Measurements from ENCODE around the gene DUSP23.
A peak's percentile ranks its signal among the peaks of the same experiment; 100 is the strongest.

DUSP23 gene

GRCh38 chr1:159780583-159781582, at the start of gene DUSP23:
Gene DUSP23, plus strand, starts transcription at chr1:159780962. Its CDS starts 139 bp downstream, at chr1:159781101.
- Histone ChIP-seq H3K4me2 (ENCODE audit: low read length) (peak within 1 kb of the TSS; percentile 59), H2AFZ (peak within 1 kb of the TSS; percentile 87), H3K4me1 (no peaks in the 10 kb centered on the region), H3K4me3 (ENCODE audit: low read depth, low read length) (peak within 1 kb of the TSS; percentile 78), H3K27me3 (ENCODE audit: control insufficient read depth, insufficient read depth, low read length) (no peaks in the 10 kb centered on the region), H3K9me3 (ENCODE audit: control insufficient read depth, low read length) (no peaks in the 10 kb centered on the region), H3K9ac (no peak within 1 kb of the TSS), H3K27ac (peak within 1 kb of the TSS; percentile 72), H3K36me3 (ENCODE audit: control insufficient read depth, insufficient read depth, low read length) (no peaks in the 10 kb centered on the region), H3K79me2 (no peaks in the 10 kb centered on the region)
- peak; percentile 88 for TF ChIP-seq CTCF (IDR thresholded peaks at IDR 0.05)

GRCh38 chr1:159737238-159737916, 43.4 kb upstream of the DUSP23 start:
- Histone ChIP-seq H3K4me2 (ENCODE audit: low read length) (no peak overlapping the region), H3K9me3 (ENCODE audit: control insufficient read depth, low read length) (no peaks in the 10 kb centered on the region), H3K27ac (no peak overlapping the region), H3K27me3 (ENCODE audit: control insufficient read depth, insufficient read depth, low read length) (no peaks in the 10 kb centered on the region), H2AFZ (no peak overlapping the region), H3K9ac (no peak overlapping the region), H3K4me3 (ENCODE audit: low read depth, low read length) (no peak overlapping the region), H3K79me2 (no peaks in the 10 kb centered on the region), H3K4me1 (no peaks in the 10 kb centered on the region), H3K36me3 (ENCODE audit: control insufficient read depth, insufficient read depth, low read length) (no peaks in the 10 kb centered on the region)
- no peak for TF ChIP-seq CTCF (IDR thresholded peaks at IDR 0.05)

- no peak for TF ChIP-seq CTCF (IDR thresholded peaks at IDR 0.05)
- Histone ChIP-seq H3K4me1 (no peaks in the 10 kb centered on the region), H3K79me2 (no peaks in the 10 kb centered on the region), H3K4me3 (ENCODE audit: low read depth, low read length) (no peak overlapping the region), H3K27me3 (ENCODE audit: control insufficient read depth, insufficient read depth, low read length) (no peaks in the 10 kb centered on the region), H3K36me3 (ENCODE audit: control insufficient read depth, insufficient read depth, low read length) (no peaks in the 10 kb centered on the region), H3K9me3 (ENCODE audit: control insufficient read depth, low read length) (no peaks in the 10 kb centered on the region), H3K9ac (no peak overlapping the region), H3K4me2 (ENCODE audit: low read length) (no peak overlapping the region), H3K27ac (no peak overlapping the region), H2AFZ (no peak overlapping the region)
Observed at GRCh38 chr1:159743651-159744410, 36.9 kb upstream of the DUSP23 start.

GRCh38 chr1:159746666-159747065, 34.1 kb upstream of the DUSP23 start:
- Histone ChIP-seq H3K36me3 (ENCODE audit: control insufficient read depth, insufficient read depth, low read length) (no peaks in the 10 kb centered on the region), H3K4me2 (ENCODE audit: low read length) (no peak overlapping the region), H3K27me3 (ENCODE audit: control insufficient read depth, insufficient read depth, low read length) (no peaks in the 10 kb centered on the region), H3K4me1 (no peaks in the 10 kb centered on the region), H3K27ac (no peak overlapping the region), H3K79me2 (no peaks in the 10 kb centered on the region), H2AFZ (no peak overlapping the region), H3K4me3 (ENCODE audit: low read depth, low read length) (no peak overlapping the region), H3K9me3 (ENCODE audit: control insufficient read depth, low read length) (no peaks in the 10 kb centered on the region), H3K9ac (no peak overlapping the region)
- no peak for TF ChIP-seq CTCF (IDR thresholded peaks at IDR 0.05)

Measured in parathyroid adenoma (tissue), 2 donors.